Measurements from ENCODE around the gene BPIFB3.
A peak's percentile ranks its signal among the peaks of the same experiment; 100 is the strongest.

The BPIFB3 gene, protein sequence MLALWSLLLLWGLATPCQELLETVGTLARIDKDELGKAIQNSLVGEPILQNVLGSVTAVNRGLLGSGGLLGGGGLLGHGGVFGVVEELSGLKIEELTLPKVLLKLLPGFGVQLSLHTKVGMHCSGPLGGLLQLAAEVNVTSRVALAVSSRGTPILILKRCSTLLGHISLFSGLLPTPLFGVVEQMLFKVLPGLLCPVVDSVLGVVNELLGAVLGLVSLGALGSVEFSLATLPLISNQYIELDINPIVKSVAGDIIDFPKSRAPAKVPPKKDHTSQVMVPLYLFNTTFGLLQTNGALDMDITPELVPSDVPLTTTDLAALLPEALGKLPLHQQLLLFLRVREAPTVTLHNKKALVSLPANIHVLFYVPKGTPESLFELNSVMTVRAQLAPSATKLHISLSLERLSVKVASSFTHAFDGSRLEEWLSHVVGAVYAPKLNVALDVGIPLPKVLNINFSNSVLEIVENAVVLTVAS

DNA sequence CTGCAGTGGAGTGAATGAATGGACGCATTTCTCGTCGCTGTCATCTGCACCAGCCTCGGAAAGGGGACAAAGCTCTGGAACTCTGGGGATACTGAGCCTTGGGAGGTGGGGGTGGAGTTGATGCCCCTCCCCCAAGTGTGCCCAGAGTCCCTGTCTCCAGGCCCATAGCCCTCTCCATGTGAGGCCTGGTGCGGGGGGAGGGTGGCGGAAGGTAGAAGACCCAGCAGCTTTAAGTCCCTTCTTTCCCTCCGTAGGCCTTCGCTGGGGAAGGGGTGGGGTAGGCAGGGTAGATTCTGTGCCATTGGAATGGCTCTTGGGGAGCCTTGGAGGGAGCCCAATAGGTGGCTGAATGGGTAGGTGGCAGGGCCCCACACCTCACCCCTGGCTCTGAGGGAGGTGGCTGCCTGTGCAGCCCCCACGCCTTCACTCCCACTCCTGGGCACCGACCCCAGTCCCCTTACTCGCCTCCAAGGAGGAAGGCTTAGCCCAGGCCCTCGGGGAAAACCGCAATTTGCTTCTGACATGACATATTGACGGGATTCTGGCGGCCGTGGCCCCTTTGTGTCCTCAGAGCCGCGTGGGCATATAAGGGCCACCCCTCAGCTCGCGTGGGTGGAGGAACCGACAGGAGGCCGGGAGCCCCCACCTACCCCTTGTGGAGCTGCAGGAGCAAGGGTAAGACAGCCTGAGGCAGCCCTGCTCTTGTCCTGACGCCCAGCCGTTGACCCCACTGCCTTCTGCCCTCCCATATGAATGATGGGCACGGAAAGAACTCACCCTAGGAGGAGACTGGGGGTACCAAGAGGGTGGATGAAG, at the start of gene BPIFB3:
Gene BPIFB3 (plus strand): TSS at position 613 of the 816 bp plus-strand sequence. CDS start 1,533 bp downstream, outside the sequence.
- no peak for DNase-seq (ENCODE audit: low spot score)

GRCh38 chr20:33004141-33004751, 49.5 kb upstream of the BPIFB3 start, which contains the start of gene SUN5:
TSS of gene SUN5 (minus strand) at chr20:33004433. CDS start at chr20:33004340, 93 bp downstream.
- no peak for DNase-seq (ENCODE audit: low spot score)

DNA sequence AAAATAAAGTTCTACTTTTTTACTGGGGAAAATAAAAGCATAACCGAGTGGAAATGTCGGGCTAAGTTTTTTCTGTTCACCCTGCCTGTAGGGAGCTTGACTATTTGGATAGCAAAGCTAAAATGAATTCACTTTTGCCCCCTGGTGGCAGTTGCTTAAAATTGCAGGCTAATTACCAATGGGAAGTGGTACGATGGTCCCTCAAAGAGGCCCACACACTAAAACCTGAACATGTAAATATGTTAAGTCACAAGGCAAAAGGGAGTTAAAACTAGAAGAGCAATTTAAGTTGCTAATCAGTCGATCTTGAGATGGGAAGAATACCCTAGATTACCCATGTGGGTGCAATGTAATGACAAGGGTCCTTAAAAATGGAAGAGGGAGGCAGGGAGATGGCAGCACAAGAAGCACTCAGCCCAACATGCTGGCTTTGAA, 48.6 kb upstream of the BPIFB3 start:
- peak; percentile 12 for DNase-seq (ENCODE audit: low spot score)

- no peak for DNase-seq (ENCODE audit: low spot score)
Observed at GRCh38 chr20:33005908-33006775, 47.6 kb upstream of the BPIFB3 start.

DNA sequence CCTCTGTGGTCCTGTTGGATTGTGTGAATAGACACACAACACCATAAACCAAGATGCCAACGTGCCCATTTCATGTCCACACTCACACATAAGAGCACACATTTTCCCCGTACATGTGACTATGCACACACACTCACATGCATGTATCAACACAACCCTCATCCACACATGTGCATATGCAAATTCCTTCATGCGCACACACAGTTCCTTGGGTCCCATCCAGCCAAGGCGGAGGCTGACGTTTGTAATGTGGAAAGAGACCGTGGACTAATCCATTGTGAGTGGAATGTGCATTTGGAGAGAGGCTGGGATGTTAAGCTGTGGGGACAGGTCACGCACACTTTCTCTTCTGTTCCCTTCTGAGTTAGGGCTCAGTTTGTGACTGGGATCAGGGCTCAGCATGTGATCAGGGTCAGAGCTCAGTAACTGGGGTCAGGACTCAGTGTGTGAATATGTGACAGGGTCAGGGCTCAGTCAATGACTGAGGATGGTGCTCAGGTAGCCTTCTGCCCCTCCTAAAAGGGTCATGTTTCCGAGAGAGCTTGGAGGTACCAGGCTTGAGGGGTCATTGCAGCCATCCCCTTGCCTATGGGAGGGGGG, 46.8 kb upstream of the BPIFB3 start:
- DNase-seq (ENCODE audit: low spot score), result no peak

DNA sequence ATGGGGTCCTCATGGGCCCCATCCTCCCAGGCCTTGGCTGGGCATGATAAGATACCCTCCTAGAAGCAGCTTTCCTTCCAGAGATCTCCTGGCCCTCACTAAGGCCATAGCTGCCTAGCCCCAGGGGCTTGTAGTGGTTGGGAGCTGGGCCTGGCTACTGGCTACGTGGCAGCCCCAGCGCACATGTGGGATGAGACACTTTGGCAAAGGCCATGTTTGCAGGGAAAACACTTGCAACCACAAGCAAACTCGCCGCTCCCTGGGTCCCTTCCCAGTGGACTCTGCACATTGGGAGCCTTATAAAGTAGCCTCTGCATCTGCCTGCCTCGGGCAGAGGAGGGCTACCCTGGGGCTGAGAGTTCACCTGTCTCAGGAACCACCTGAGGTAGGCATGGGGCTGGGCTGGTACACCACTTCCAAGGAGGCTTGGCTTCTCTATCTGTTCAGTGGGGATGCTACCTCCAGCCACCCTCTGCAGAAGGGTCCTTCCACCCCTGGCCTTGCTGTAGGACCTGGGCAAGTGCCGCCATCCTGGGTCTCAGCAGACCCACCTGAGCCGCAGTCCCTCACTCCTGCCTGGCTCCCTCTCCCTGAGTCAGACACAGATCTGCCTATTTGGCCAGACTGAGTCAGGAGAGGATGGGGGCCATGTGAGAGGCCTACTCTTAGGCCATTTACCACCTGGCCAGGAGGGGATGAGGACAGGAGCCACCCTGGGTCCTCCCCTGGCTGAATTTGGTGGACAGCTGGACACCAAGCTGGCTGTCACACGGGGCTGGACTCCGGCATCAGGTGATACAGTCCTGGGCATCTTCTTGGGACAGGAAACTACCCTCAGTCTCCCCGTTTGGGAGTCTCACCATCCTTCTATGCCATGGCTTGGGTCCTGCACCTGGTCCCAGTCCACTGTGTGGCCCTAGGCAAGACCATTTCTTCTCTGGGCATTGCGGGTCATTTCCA, 46.0 kb upstream of the BPIFB3 start, which contains the start of gene BPIFB2:
Gene BPIFB2 (plus strand): TSS at position 329 of the 960 bp plus-strand sequence. CDS start 871 bp downstream, outside the sequence.
- no peak for DNase-seq (ENCODE audit: low spot score)

DNA sequence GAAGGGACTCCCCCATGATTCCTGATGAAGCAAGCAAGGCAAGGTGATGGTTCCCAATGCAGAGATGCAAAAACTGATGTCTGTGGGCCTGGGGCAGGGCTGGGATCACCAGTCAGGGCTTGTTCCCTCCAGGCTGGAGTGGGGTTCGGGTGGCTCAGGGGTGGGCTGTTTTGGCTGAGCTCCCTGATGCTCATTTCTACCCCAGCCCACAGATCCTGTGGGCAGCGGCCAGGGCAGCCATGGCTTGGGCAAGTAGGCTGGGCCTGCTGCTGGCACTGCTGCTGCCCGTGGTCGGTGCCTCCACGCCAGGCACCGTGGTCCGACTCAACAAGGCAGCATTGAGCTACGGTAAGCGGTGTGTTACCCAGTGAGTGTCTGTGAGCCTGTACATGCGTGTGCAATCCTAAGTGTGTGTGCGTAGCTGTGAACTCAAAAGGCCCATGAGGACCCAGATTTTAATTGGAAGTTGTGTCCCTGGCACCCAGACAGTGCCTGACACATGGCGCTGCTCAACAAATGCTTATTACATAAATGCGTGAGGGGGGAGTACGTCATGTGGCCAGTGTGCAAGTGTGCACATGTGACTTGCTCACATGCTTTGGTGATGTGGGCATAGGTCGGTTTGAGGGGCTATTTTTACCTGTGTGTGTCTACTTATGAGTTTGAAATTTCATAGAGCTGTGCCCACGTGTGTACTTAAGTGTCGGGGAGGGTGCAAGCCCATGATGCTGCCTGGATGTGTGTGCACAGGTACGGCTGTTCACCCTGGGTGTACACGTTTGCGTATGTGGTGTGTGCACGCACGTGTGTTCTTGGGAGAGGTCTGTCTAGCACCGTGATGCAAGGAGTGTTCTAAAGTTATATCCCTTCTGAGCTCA, 45.1 kb upstream of the BPIFB3 start:
- DNase-seq (ENCODE audit: low spot score), result no peak

- DNase-seq (ENCODE audit: low spot score), result no peak
Observed at GRCh38 chr20:33009214-33010132, 44.2 kb upstream of the BPIFB3 start.

DNA sequence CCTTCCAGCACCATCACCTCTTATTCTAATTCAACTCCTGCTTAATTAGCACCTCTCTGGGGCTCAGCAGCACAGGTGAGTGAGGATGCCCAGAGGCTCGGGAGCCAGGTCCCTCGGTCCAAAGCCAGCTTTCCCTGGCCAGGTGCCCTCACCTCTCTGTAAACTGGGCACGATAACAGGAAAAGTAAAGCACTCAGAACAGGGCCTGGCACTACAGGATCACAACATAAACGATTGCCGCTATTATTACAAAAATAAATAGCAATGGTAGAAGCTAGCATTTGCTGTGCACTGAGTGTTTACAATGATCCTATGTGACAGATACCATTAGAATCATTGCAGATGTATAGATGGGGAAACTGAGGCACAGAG, 43.6 kb upstream of the BPIFB3 start:
- DNase-seq (ENCODE audit: low spot score), result no peak

DNA sequence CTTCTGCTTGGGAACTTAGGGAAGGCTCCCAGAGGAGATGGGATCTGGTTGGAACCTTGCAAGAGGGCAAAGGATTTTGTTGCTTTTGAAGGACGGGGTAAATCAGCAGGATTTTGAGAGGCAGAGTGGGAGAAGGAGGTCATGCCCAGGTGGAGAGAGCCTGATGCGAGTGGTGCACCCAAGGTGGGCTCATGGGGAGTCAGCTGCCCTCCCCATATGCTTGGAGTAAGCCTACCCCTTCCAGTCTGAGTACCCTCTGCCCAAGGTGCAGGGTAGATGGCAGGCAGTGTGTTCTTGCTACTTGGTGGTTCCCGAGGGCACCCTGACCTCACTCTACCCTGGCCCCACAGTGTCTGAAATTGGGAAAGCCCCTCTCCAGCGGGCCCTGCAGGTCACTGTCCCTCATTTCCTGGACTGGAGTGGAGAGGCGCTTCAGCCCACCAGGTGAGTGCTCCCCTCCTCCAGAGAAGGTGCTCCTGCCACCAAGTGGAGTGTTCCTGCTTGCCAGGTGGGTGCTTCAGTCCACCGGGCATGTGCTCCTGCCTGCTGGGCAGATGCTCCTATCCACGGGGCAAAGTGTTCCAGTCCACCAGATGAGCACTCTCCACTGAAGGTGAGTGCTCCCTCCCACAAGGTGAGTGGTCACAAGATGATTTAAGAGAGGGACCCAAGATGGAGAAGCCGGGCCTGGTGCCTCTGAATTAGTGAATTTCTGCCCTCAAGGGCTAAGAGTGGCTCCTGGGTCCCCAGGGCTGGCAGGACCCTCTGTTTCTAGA, 42.8 kb upstream of the BPIFB3 start:
- DNase-seq (ENCODE audit: low spot score), result no peak

DNA sequence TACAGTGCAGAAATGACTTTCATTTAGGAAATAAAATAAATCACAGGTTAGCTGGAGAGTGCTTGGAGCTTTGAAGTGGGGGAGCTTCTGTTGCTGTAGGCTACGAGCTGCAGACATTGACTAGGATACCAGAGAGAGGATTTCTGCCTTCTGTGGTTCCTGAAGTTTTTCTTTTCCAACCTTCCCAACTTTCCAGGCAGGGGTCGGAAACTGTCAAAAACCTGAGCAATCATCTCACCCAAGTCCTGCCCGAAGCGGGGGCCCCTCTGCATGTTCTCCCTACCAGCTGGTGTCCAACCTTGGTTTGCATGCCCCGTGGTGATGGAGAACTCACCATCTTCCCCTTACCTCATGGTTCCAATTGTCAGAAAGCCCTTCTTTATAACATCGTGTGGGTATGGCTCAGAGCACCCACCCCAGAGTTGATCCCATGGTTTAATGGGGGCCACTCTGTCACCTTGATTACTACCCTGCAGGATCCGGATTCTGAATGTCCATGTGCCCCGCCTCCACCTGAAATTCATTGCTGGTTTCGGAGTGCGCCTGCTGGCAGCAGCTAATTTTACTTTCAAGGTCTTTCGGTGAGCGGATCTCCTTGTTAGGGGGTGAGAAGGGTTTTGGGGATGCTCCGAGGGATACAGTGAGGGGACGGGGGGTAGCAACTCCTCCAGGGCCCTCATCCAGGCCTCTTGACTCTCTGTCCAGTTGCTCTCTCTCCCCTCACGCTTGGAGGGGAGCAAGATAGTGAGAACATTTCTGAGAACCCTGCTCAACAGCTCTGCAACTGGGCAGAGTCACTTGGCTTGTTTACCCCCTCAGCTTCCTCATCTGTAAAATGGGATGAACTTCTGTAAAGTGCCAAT, 41.1 kb upstream of the BPIFB3 start:
- DNase-seq (ENCODE audit: low spot score), result no peak

DNA sequence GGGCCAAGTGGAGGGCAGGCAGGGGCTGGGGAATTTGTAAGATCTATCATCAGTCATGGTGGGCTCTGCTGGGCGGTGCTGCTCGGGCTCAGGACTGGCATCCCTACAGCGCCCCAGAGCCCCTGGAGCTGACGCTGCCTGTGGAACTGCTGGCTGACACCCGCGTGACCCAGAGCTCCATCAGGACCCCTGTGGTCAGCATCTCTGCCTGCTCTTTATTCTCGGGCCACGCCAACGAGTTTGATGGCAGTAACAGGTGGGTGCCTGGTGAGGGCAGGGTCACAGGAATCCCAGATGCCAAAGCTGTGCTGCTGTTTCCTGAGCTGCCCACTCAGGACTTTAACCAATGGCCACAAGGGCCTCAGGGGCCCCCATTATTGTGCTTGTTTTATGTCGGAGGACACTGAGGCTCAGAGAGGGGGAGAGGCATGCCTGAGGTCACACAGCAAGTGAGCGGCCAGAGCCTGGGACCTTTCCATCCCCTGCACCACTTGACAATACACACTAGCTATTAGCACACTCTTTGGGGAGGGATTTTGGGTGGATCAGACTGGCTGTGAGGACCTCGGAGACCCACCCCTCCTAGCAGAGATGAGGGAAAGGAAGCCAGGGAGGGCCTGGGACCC, 39.9 kb upstream of the BPIFB3 start:
- DNase-seq (ENCODE audit: low spot score), result no peak

- DNase-seq (ENCODE audit: low spot score), result no peak
Observed at GRCh38 chr20:33014336-33015113, 39.2 kb upstream of the BPIFB3 start.

GRCh38 chr20:33015114-33015484, 38.6 kb upstream of the BPIFB3 start:
- DNase-seq (ENCODE audit: low spot score), result no peak

All from hematopoietic multipotent progenitor cell treated with erythropoietin and hydrocortisone succinate and interleukin-3 and kit ligand, for 17 days (in vitro differentiated cells).